Neural cell (in vitro differentiated cells): Measurements from ENCODE around the gene TMEM151A. TPM values are rescaled to one million over a fixed set of nuclear protein-coding genes. Genes with fewer than 3 reads are reported as not detected.

Experiments used
- H2AFZ ChIP-seq: fragments of 200-600, 300-800 bp; sonication (generic), shearing (Covaris generic); 2 replicates; pipeline ENCODE4 v1.6.0; 2014; ENCODE audit warnings: low read depth, mild to moderate bottlenecking, antibody characterized with exemption, low read length, moderate library complexity
- H3F3A ChIP-seq: fragments of 200-600 bp; shearing (Covaris generic); 2 replicates; pipeline ENCODE4 v1.6.1; 2016; ENCODE audit warnings: mild to moderate bottlenecking, moderate library complexity, mixed read lengths, antibody characterized with exemption, low read length; ENCODE audit not compliant: insufficient read depth, poor library complexity, severe bottlenecking
- H3K27ac ChIP-seq: fragments of 200-600, 300-800 bp; sonication (generic), shearing (Covaris generic); 2 replicates; pipeline ENCODE4 v1.5.1; 2014; ENCODE audit warnings: mild to moderate bottlenecking, low read length, moderate library complexity
- H3K27me3 ChIP-seq: fragments of 300-800, 200-600 bp; sonication (generic), shearing (Covaris generic); 2 replicates; pipeline ENCODE4 v1.6.0; 2014; ENCODE audit warnings: mild to moderate bottlenecking, low read depth, low read length, moderate library complexity; ENCODE audit not compliant: insufficient read depth
- H3K36me3 ChIP-seq: fragments of 300-800, 200-600 bp; sonication (generic), shearing (Covaris generic); 2 replicates; pipeline ENCODE4 v1.5.1; 2014; ENCODE audit warnings: mild to moderate bottlenecking, antibody characterized with exemption, low read length, moderate library complexity; ENCODE audit not compliant: insufficient read depth
- H3K4me2 ChIP-seq: fragments of 300-800, 200-600 bp; sonication (generic), shearing (Covaris generic); 2 replicates; pipeline ENCODE4 v1.6.0; 2014; ENCODE audit warnings: mild to moderate bottlenecking, low read length
- H3K4me3 ChIP-seq: fragments of 300-800, 200-600 bp; sonication (generic), shearing (Covaris generic); 2 replicates; pipeline ENCODE4 v1.5.1; 2014; ENCODE audit warnings: mild to moderate bottlenecking, low read length, moderate library complexity
- H3K79me2 ChIP-seq: fragments of 200-600 bp; shearing (Covaris generic); replicated peaks from 2 replicates; pipeline ENCODE4 v1.6.0; 2014; ENCODE audit warnings: mild to moderate bottlenecking, low read length, moderate library complexity; ENCODE audit not compliant: insufficient read depth
- H3K9ac ChIP-seq: fragments of 300-800, 200-600 bp; sonication (generic), shearing (Covaris generic); 2 replicates; pipeline ENCODE4 v1.6.1; 2016; ENCODE audit warnings: mild to moderate bottlenecking, low read length, mixed read lengths
- H3K9me2 ChIP-seq: fragments of 200-600 bp; shearing (Covaris generic); 2 replicates; pipeline ENCODE4 v1.6.1; 2016; ENCODE audit warnings: mild to moderate bottlenecking, low read length, mixed read lengths; ENCODE audit not compliant: insufficient read depth
- H3K9me3 ChIP-seq: fragments of 200-600, 300-800 bp; sonication (generic), shearing (Covaris generic); 2 replicates; pipeline ENCODE4 v1.6.1; 2016; ENCODE audit warnings: mild to moderate bottlenecking, mixed run types, low read length, moderate library complexity, mixed read lengths
- H4K20me1 ChIP-seq: fragments of 200-600 bp; shearing (Covaris generic); 2 replicates; pipeline ENCODE4 v1.6.1; 2016; ENCODE audit warnings: mild to moderate bottlenecking, mixed run types; ENCODE audit not compliant: insufficient read depth
- EP300 ChIP-seq: fragments of 450-650 bp; conservative IDR thresholded peaks from 2 replicates; pipeline ENCODE4 v1.6.1; 2014; ENCODE audit warnings: antibody characterized with exemption, mild to moderate bottlenecking, moderate library complexity; ENCODE audit not compliant: poor library complexity, severe bottlenecking
- EZH2 ChIP-seq: fragments of 200-600, 300-800 bp; shearing (Covaris generic), sonication (generic); IDR thresholded peaks from 2 replicates; pipeline ENCODE4 v1.6.1; 2014; ENCODE audit warnings: antibody characterized with exemption, low read length, borderline replicate concordance, mild to moderate bottlenecking; ENCODE audit not compliant: insufficient read depth, poor library complexity, severe bottlenecking
- MXI1 ChIP-seq: fragments of 450-650 bp; conservative IDR thresholded peaks from 2 replicates; pipeline ENCODE4 v1.6.1; 2014; ENCODE audit warnings: antibody characterized with exemption, mild to moderate bottlenecking; ENCODE audit not compliant: poor library complexity, severe bottlenecking
- POLR2AphosphoS5 ChIP-seq: IDR thresholded peaks from 2 replicates; pipeline ENCODE4 v1.6.1; 2012
- RAD21 ChIP-seq: fragments of 450-650 bp; conservative IDR thresholded peaks from 2 replicates; pipeline ENCODE4 v1.6.1; 2014; ENCODE audit warnings: antibody characterized with exemption, mild to moderate bottlenecking, moderate library complexity
- SMC3 ChIP-seq: fragments of 450-650 bp; conservative IDR thresholded peaks from 2 replicates; pipeline ENCODE4 v1.6.1; 2014; ENCODE audit warnings: antibody characterized with exemption, mild to moderate bottlenecking, moderate library complexity; ENCODE audit not compliant: poor library complexity
- TAF1 ChIP-seq: IDR thresholded peaks from 2 replicates; pipeline ENCODE4 v1.6.1; 2012; ENCODE audit warnings: low read depth
- polyA plus RNA-seq: library from polyadenylated mRNA; depleted of rRNA; stranded (reverse); fragments of >200 nt; gene quantifications from 2 replicates; pipeline ENCODE4 v1.2.3, GENCODE V29; 2014
- TF ChIP-seq, protein P1 (sequence below): IDR thresholded peaks from 2 replicates; pipeline ENCODE4 v1.6.1; 2012; ENCODE audit warnings: borderline replicate concordance
- TF ChIP-seq, protein P2 (sequence below): fragments of 450-650 bp; IDR thresholded peaks from 2 replicates; pipeline ENCODE4 v1.5.1; 2014; ENCODE audit warnings: antibody characterized with exemption, mild to moderate bottlenecking, moderate library complexity; ENCODE audit not compliant: poor library complexity, severe bottlenecking

TMEM151A gene
- polyA plus RNA-seq, 1 donor from 2014 or later, result 5.3 TPM

DNA sequence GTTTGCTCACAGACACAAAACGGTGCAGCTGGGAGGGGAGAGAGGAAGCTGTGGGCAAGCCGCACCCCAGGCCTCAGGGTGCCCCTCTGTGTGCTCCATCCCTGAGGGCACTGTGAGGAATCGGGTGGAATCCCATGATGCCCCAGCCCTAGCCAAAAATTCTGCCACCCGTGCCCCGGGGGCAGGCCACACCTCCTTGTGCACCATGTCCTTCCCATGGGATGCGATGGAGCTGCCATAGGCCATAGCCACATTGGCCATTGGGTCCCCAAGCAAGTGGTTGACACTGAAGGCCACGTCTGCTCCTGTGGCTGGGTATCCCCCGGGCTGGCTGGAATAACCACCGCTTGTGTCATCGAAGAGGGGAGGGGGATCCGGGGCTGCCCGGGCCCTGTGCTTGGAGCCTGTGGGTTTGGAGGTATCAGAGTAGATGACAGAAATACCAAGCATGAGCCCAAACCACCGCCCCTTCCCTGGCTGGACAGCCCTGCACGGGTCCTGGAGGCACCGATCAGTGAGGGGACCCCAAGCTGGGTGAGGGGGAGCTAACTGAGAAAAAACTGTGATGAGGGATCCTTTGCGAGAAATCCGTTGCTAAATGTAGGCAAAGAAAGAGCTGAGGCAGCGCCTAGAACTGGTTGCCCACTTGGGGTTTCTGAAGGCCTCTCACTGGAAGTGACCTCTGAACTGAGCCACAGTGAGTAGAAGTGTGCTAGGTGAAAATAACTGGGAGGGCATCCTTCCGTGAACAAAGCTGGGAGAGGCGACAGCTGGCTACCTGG is 3.6 kb upstream of the TMEM151A start:
- Histone ChIP-seq H3K4me3 (peak overlapping the region; percentile 86), H3K9me3 (no peaks in the 10 kb centered on the region), H3K27me3 (peaks cover 29% of the 10 kb centered on the region), H3K36me3 (no peaks in the 10 kb centered on the region), H3K27ac (peak overlapping the region; percentile 88), H2AFZ (no peak overlapping the region), H3K4me2 (peak overlapping the region; percentile 49), H4K20me1 (peaks cover 3% of the 10 kb centered on the region), H3K79me2 (peaks cover 25% of the 10 kb centered on the region), H3F3A (no peaks in the 10 kb centered on the region), H3K9ac (peak overlapping the region; percentile 92), H3K9me2 (no peaks in the 10 kb centered on the region)
- TF ChIP-seq, protein P1, sequence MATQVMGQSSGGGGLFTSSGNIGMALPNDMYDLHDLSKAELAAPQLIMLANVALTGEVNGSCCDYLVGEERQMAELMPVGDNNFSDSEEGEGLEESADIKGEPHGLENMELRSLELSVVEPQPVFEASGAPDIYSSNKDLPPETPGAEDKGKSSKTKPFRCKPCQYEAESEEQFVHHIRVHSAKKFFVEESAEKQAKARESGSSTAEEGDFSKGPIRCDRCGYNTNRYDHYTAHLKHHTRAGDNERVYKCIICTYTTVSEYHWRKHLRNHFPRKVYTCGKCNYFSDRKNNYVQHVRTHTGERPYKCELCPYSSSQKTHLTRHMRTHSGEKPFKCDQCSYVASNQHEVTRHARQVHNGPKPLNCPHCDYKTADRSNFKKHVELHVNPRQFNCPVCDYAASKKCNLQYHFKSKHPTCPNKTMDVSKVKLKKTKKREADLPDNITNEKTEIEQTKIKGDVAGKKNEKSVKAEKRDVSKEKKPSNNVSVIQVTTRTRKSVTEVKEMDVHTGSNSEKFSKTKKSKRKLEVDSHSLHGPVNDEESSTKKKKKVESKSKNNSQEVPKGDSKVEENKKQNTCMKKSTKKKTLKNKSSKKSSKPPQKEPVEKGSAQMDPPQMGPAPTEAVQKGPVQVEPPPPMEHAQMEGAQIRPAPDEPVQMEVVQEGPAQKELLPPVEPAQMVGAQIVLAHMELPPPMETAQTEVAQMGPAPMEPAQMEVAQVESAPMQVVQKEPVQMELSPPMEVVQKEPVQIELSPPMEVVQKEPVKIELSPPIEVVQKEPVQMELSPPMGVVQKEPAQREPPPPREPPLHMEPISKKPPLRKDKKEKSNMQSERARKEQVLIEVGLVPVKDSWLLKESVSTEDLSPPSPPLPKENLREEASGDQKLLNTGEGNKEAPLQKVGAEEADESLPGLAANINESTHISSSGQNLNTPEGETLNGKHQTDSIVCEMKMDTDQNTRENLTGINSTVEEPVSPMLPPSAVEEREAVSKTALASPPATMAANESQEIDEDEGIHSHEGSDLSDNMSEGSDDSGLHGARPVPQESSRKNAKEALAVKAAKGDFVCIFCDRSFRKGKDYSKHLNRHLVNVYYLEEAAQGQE, result no peak
- TF ChIP-seq POLR2AphosphoS5 (no peak), MXI1 (no peak), SMC3 (no peak), TAF1 (no peak)
- TF ChIP-seq, protein P2, sequence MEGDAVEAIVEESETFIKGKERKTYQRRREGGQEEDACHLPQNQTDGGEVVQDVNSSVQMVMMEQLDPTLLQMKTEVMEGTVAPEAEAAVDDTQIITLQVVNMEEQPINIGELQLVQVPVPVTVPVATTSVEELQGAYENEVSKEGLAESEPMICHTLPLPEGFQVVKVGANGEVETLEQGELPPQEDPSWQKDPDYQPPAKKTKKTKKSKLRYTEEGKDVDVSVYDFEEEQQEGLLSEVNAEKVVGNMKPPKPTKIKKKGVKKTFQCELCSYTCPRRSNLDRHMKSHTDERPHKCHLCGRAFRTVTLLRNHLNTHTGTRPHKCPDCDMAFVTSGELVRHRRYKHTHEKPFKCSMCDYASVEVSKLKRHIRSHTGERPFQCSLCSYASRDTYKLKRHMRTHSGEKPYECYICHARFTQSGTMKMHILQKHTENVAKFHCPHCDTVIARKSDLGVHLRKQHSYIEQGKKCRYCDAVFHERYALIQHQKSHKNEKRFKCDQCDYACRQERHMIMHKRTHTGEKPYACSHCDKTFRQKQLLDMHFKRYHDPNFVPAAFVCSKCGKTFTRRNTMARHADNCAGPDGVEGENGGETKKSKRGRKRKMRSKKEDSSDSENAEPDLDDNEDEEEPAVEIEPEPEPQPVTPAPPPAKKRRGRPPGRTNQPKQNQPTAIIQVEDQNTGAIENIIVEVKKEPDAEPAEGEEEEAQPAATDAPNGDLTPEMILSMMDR, result no peak

DNA sequence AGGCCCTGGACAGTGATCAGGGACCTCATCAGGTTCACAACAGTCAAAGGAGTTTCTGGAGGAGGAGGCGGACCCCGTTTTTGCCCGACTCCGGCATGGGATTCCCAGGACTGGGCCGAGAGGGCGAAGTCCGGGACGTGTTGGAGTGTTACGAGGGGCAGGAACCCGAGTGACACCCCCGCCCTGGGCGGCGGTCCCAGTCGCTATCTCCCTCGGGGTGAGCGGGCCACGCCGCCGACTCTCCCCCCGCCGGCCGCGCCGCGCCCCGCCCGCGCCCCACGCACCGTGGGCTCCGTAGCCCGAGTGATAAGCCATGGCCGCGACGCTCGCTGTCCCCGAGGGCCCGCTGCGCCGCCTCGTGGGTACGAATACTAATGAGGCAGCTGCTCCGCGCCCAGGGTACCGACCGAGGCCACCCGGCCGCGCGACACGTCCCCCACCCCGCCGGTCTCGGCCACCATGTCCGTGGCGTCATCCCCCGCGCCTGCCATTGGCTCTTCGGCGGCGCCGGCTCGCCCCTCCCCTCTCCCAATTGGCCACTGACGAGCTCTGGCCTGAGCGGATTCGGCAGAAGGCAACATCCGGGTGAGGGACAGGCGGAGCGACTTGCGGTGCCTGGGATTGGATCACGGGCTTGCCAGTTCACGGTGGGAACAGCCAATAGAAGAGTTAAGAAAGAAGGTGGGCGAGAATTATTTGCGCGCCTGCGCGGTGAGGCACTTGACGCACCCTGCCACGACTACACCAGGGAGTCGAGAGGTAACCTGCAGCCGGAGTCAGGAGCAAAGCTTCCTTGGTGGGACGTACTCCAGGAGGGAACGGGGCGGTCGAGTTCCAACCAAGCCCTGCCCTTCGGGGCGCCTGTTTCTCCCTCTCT is 2.8 kb upstream of the TMEM151A start, which contains the start of gene YIF1A:
YIF1A (minus strand) TSS at position 473 of the 877 bp plus-strand sequence; CDS start at position 315, 158 bp downstream.
- Histone ChIP-seq H3K79me2 (peaks cover 17% of the 10 kb centered on the region), H3K36me3 (no peaks in the 10 kb centered on the region), H2AFZ (no peak within 1 kb of the TSS), H3F3A (no peaks in the 10 kb centered on the region), H3K27me3 (peaks cover 32% of the 10 kb centered on the region), H3K4me2 (peak within 1 kb of the TSS; percentile 68), H4K20me1 (no peaks in the 10 kb centered on the region), H3K27ac (peak within 1 kb of the TSS; percentile 88), H3K9ac (peak within 1 kb of the TSS; percentile 92), H3K4me3 (peak within 1 kb of the TSS; percentile 86), H3K9me3 (no peaks in the 10 kb centered on the region), H3K9me2 (no peaks in the 10 kb centered on the region)
- TF ChIP-seq, protein P2, result peak; percentile 64
- TF ChIP-seq MXI1 (peak; percentile 87), TAF1 (no peak), RAD21 (peak; percentile 24), POLR2AphosphoS5 (peak; percentile 86), SMC3 (peak; percentile 49), EP300 (peak; percentile 53), EZH2 (no peak)
- TF ChIP-seq, protein P1, result peak; percentile 14
